ENCODE data around the gene FAM83D. TPM values are rescaled to one million over a fixed set of nuclear protein-coding genes. Genes with fewer than 3 reads are reported as not detected.

FAM83D gene
- total and polyA plus RNA-seq, 10 donors: 0.46 to 3.0 (median 1.3) TPM

DNA sequence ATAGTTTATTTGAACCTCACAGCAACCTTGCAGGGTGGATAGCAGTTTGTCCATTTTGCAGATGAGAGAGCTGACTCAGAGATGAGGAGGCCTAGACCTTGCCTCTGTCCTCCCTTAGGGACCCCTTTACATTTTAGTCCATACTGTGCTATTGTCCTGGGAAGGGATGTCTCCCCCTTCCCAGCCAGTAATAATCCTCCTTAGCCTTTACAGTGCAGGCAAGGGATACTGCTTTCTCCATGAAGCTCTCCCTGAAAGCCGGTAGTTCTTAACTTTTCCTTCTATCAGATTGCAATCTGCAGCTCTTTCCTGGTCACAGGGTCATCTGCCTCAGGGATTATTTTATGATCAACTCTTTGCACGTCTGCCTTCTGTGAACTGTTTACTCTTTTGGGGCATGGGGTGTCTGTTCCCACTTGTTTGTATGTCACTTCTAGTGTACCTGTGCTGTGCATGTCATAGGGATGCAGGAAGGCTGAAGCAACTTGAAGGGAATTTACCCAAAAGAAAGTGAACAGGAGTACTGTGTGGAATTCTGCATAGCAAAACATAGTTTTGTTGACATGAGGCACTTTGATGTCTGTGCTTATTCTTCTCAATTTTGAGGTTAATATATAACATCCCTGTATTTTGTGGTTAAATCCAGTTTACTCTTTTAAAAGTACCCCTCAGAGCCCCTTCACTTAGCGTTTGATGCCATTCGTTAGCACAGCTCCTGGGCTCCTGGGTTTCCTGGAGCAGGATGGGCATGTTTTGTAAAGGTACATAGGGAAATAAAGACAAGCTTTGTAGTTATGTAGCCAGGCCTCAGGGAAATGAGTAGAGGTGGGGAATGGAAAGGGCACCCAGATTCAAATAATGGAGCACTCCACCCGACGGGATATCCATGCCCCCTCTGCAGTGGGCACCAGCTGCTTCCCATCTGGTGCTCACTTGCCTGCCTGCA lies 74.0 kb downstream of the FAM83D start:
- H3K4me1 ChIP-seq: no peaks in the 10 kb centered on the region
- H3K4me3 ChIP-seq: no peak overlapping the region
- H3K9me3 ChIP-seq: no peaks in the 10 kb centered on the region
- WGBS, 5 donors: 85 to 98% (median 96%) methylated on average over 6 of the region's 6 CpGs
- no peaks in the 10 kb centered on the region for H3K27me3 ChIP-seq (replicated peaks in 1 of 7)
- TF ChIP-seq POLR2AphosphoS5 (IDR thresholded peaks at IDR 0.05) (no peak), POLR2A (IDR thresholded peaks at IDR 0.05) (no peak)
- TF ChIP-seq, protein P1, sequence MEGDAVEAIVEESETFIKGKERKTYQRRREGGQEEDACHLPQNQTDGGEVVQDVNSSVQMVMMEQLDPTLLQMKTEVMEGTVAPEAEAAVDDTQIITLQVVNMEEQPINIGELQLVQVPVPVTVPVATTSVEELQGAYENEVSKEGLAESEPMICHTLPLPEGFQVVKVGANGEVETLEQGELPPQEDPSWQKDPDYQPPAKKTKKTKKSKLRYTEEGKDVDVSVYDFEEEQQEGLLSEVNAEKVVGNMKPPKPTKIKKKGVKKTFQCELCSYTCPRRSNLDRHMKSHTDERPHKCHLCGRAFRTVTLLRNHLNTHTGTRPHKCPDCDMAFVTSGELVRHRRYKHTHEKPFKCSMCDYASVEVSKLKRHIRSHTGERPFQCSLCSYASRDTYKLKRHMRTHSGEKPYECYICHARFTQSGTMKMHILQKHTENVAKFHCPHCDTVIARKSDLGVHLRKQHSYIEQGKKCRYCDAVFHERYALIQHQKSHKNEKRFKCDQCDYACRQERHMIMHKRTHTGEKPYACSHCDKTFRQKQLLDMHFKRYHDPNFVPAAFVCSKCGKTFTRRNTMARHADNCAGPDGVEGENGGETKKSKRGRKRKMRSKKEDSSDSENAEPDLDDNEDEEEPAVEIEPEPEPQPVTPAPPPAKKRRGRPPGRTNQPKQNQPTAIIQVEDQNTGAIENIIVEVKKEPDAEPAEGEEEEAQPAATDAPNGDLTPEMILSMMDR (IDR thresholded peaks at IDR 0.05 in 8 of 11, conservative IDR thresholded peaks at IDR 0.05 in 3 of 11): no peak
- DNase-seq: no peak
- no peak overlapping the region for H3K27ac ChIP-seq
- H3K36me3 ChIP-seq: peaks cover 0 to 100% (median 66%) of the 10 kb centered on the region in 6 donors
- intact Hi-C loops (cut with DNase I; ENCODE audit: low total_unique reads): no loop called here

Small RNA genes lying within 50 kb of the gene (small RNA-seq; reads per million reads assigned to genes)
- 0 reads per million in 4 donors for gene AL023803.1

Other genes starting within 250 kb of the FAM83D start
- gene SLC32A1, start 201.9 kb upstream of the FAM83D start, total RNA-seq: not detected
- not detected for gene SLC32A1, start 201.9 kb upstream of the FAM83D start, polyA plus RNA-seq
- gene ACTR5, start 178.0 kb upstream of the FAM83D start, total RNA-seq: 10 to 100 TPM in 3 of 7 donors, 1 to 10 TPM in 4; 8.4 to 12.8 (median 9.6) TPM
- 10 to 100 TPM in 1 of 3 donors, 1 to 10 TPM in 2; 5.6 to 10.9 (median 9.4) TPM for gene ACTR5, start 178.0 kb upstream of the FAM83D start, polyA plus RNA-seq
- gene PPP1R16B, start 120.7 kb upstream of the FAM83D start, total RNA-seq: 10 to 100 TPM; 35.7 to 66.0 (median 47.4) TPM
- 10 to 100 TPM; 16.0 to 35.0 (median 16.5) TPM for gene PPP1R16B, start 120.7 kb upstream of the FAM83D start, polyA plus RNA-seq
- 10 to 100 TPM in 6 of 7 donors, 1 to 10 TPM in 1; 9.0 to 16.4 (median 12.3) TPM for gene DHX35, start 35.9 kb downstream of the FAM83D start, total RNA-seq
- gene DHX35, start 35.9 kb downstream of the FAM83D start, polyA plus RNA-seq: 1 to 10 TPM; 4.7 to 8.1 (median 5.3) TPM